ENCODE results near the gene MRS2.
A peak's percentile ranks its signal among the peaks of the same experiment; 100 is the strongest.

The MRS2 gene

GRCh38 chr6:24402697-24403500 lies at the start of gene MRS2:
Gene MRS2 (plus strand): TSS chr6:24402936. CDS start chr6:24403047, 111 bp downstream.
- peak; percentile 80 for DNase-seq (ENCODE audit: extremely low spot score)
- CTCF ChIA-PET, result interaction anchor here (0.6 to 1.3 kb wide), 3 partner anchors 11 to 120 kb away, joined by 3 to 4 read pairs (median 3); no protein-coding TSS in a partner anchor
- POLR2A ChIA-PET, result interaction anchor here (1.0 to 1.2 kb wide), 2 partner anchors 93 to 120 kb away, joined by 3 read pairs; no protein-coding TSS in a partner anchor
- TF ChIP-seq NFRKB (IDR thresholded peaks at IDR 0.05) (no peak), L3MBTL2 (conservative IDR thresholded peaks at IDR 0.05) (0 out of 2 replicates have a peak, but pooled peaks have one; percentile 20)

GRCh38 chr6:24353861-24354260 lies 48.9 kb upstream of the MRS2 start:
- no peak for TF ChIP-seq NFRKB (IDR thresholded peaks at IDR 0.05)
- DNase-seq (ENCODE audit: extremely low spot score), result no peak
- ChIA-PET CTCF (interaction anchor here (1.5 kb wide), 1 partner anchor 70 kb away, joined by 8 read pairs; no protein-coding TSS in a partner anchor), POLR2A (no interaction called here)

GRCh38 chr6:24355393-24355792 lies 47.3 kb upstream of the MRS2 start:
- POLR2A ChIA-PET, result interaction anchor here (0.6 kb wide), 1 partner anchor 112 kb away, joined by 3 read pairs; no protein-coding TSS in a partner anchor
- no peak for DNase-seq (ENCODE audit: extremely low spot score)
- TF ChIP-seq FOXA1 (IDR thresholded peaks at IDR 0.05), result no peak
- TF ChIP-seq NFRKB (IDR thresholded peaks at IDR 0.05), result no peak
- no peak for TF ChIP-seq PKNOX1 (IDR thresholded peaks at IDR 0.05)
- TF ChIP-seq CTBP1 (IDR thresholded peaks at IDR 0.05; ENCODE audit: borderline replicate concordance), result no peak
- no peak for TF ChIP-seq TARDBP (IDR thresholded peaks at IDR 0.05)
- no peak for TF ChIP-seq BHLHE40 (IDR thresholded peaks at IDR 0.05; ENCODE audit: borderline replicate concordance)
- TF ChIP-seq FOXK2 (IDR thresholded peaks at IDR 0.05), result no peak
- TF ChIP-seq ZNF384 (IDR thresholded peaks at IDR 0.05), result no peak
- TF ChIP-seq FOXM1 (IDR thresholded peaks at IDR 0.05; ENCODE audit: borderline replicate concordance), result no peak
- no peak for TF ChIP-seq ELF4 (IDR thresholded peaks at IDR 0.05)
- TF ChIP-seq L3MBTL2 (conservative IDR thresholded peaks at IDR 0.05), result no peak
- no peak for TF ChIP-seq ARNT (IDR thresholded peaks at IDR 0.05)
- no peak for TF ChIP-seq HDGF (IDR thresholded peaks at IDR 0.05; ENCODE audit: borderline replicate concordance)
- CTCF ChIA-PET, result interaction anchor here (1.3 kb wide), 1 partner anchor 34 kb away, joined by 4 read pairs; no protein-coding TSS in a partner anchor

GRCh38 chr6:24356310-24356973 lies 46.3 kb upstream of the MRS2 start:
- TF ChIP-seq ELF4 (IDR thresholded peaks at IDR 0.05) (no peak), SUZ12 (IDR thresholded peaks at IDR 0.05) (no peak), L3MBTL2 (conservative IDR thresholded peaks at IDR 0.05) (no peak), LEF1 (IDR thresholded peaks at IDR 0.05; ENCODE audit: borderline replicate concordance) (no peak), HDGF (IDR thresholded peaks at IDR 0.05; ENCODE audit: borderline replicate concordance) (no peak), ARNT (IDR thresholded peaks at IDR 0.05) (no peak), TARDBP (IDR thresholded peaks at IDR 0.05) (no peak), ZNF384 (IDR thresholded peaks at IDR 0.05) (no peak), FOXM1 (IDR thresholded peaks at IDR 0.05; ENCODE audit: borderline replicate concordance) (no peak), PKNOX1 (IDR thresholded peaks at IDR 0.05) (no peak), SP1 (IDR thresholded peaks at IDR 0.05) (no peak), FOXA1 (IDR thresholded peaks at IDR 0.05) (no peak)
- ChIA-PET POLR2A (no interaction called here), CTCF (interaction anchor here (0.9 to 1.3 kb wide), 2 partner anchors 9 to 32 kb away, joined by 3 to 4 read pairs; no protein-coding TSS in a partner anchor)

GRCh38 chr6:24357336-24358218 lies 45.2 kb upstream of the MRS2 start, which contains the start of gene DCDC2:
Gene DCDC2 (minus strand): TSS chr6:24358059. CDS start chr6:24357750, 309 bp downstream.
- TF ChIP-seq NFRKB (IDR thresholded peaks at IDR 0.05) (no peak), ZNF384 (IDR thresholded peaks at IDR 0.05) (no peak), SUZ12 (IDR thresholded peaks at IDR 0.05) (no peak), LEF1 (IDR thresholded peaks at IDR 0.05; ENCODE audit: borderline replicate concordance) (no peak), ARNT (IDR thresholded peaks at IDR 0.05) (no peak), BHLHE40 (IDR thresholded peaks at IDR 0.05; ENCODE audit: borderline replicate concordance) (no peak), CTBP1 (IDR thresholded peaks at IDR 0.05; ENCODE audit: borderline replicate concordance) (no peak), FOXK2 (IDR thresholded peaks at IDR 0.05) (no peak), FOXA1 (IDR thresholded peaks at IDR 0.05) (no peak), ELF4 (IDR thresholded peaks at IDR 0.05) (no peak), PKNOX1 (IDR thresholded peaks at IDR 0.05) (no peak), TARDBP (IDR thresholded peaks at IDR 0.05) (no peak), FOXM1 (IDR thresholded peaks at IDR 0.05; ENCODE audit: borderline replicate concordance) (no peak), SP1 (IDR thresholded peaks at IDR 0.05) (no peak), L3MBTL2 (conservative IDR thresholded peaks at IDR 0.05) (no peak), HDGF (IDR thresholded peaks at IDR 0.05; ENCODE audit: borderline replicate concordance) (no peak)
- DNase-seq (ENCODE audit: extremely low spot score), result no peak
- ChIA-PET CTCF (interaction anchor here (0.6 to 1.9 kb wide), 3 partner anchors 11 to 74 kb away, joined by 3 to 5 read pairs (median 3); no protein-coding TSS in a partner anchor), POLR2A (interaction anchor here (0.6 to 1.5 kb wide), 4 partner anchors 31 to 353 kb away, joined by 3 to 7 read pairs (median 3); no protein-coding TSS in a partner anchor)

More at GRCh38 chr6:24356310-24356973, 46.3 kb upstream of the MRS2 start:
- DNase-seq (ENCODE audit: extremely low spot score), result no peak

Measured in HEK293T (cell line).